Activated T-cell treated with anti-CD3 and anti-CD28 coated beads for 48 hours (primary cell): Measurements from ENCODE around the gene TCF4.

ENCODE experiments used
- DNase-seq: peaks from one replicate; pipeline ENCODE4 v3.0.0-alpha.2; 2020; ENCODE audit warnings: low read depth

TCF4 gene

GRCh38 chr18:55234366-55235093 lies 353.5 kb downstream of the TCF4 start:
- peak; percentile 44 for DNase-seq

- DNase-seq: no peak
Measured at GRCh38 chr18:55233857-55234256, 354.1 kb downstream of the TCF4 start.

- DNase-seq: no peak
Measured at GRCh38 chr18:55232506-55232905, 355.5 kb downstream of the TCF4 start.

- DNase-seq: no peak
Measured at GRCh38 chr18:55229682-55230081, 358.3 kb downstream of the TCF4 start.

GRCh38 chr18:55228707-55229106 lies 359.3 kb downstream of the TCF4 start:
- DNase-seq: no peak

GRCh38 chr18:55228191-55228590 lies 359.8 kb downstream of the TCF4 start:
- DNase-seq: no peak

- DNase-seq: no peak
Measured at GRCh38 chr18:55227771-55228170, 360.2 kb downstream of the TCF4 start.

- DNase-seq: no peak
Measured at GRCh38 chr18:55226044-55226443, 361.9 kb downstream of the TCF4 start.

GRCh38 chr18:55224086-55224625 lies 363.8 kb downstream of the TCF4 start:
- DNase-seq: no peak

GRCh38 chr18:55221622-55222021 lies 366.4 kb downstream of the TCF4 start:
- no peak for DNase-seq

- no peak for DNase-seq
Measured at GRCh38 chr18:55220523-55220922, 367.5 kb downstream of the TCF4 start.

GRCh38 chr18:55219823-55220222 lies 368.2 kb downstream of the TCF4 start:
- no peak for DNase-seq

- no peak for DNase-seq
Measured at GRCh38 chr18:55219059-55219458, 368.9 kb downstream of the TCF4 start.

- DNase-seq: no peak
Measured at GRCh38 chr18:55214969-55215368, 373.0 kb downstream of the TCF4 start.

GRCh38 chr18:55214534-55214933 lies 373.5 kb downstream of the TCF4 start:
- DNase-seq: no peak

GRCh38 chr18:55213586-55213985 lies 374.4 kb downstream of the TCF4 start:
- DNase-seq: no peak

- DNase-seq: no peak
Measured at GRCh38 chr18:55206927-55207326, 381.1 kb downstream of the TCF4 start.

- no peak for DNase-seq
Measured at GRCh38 chr18:55202232-55202917, 385.6 kb downstream of the TCF4 start.

- DNase-seq: no peak
Measured at GRCh38 chr18:55199291-55199963, 388.6 kb downstream of the TCF4 start.

GRCh38 chr18:55195863-55196262 lies 392.1 kb downstream of the TCF4 start:
- DNase-seq: no peak

GRCh38 chr18:55189972-55190371 lies 398.0 kb downstream of the TCF4 start:
- no peak for DNase-seq

GRCh38 chr18:55186588-55186987 lies 401.4 kb downstream of the TCF4 start:
- no peak for DNase-seq

GRCh38 chr18:55185391-55185790 lies 402.6 kb downstream of the TCF4 start:
- DNase-seq: no peak
